GM12878 (cell line): ENCODE data around the gene MAL. TPM values are rescaled to one million over a fixed set of nuclear protein-coding genes. Genes with fewer than 3 reads are reported as not detected.

Source experiments
- ATAC-seq: fragments of 200-7000 bp; cut with Tn5 transposase; 3 replicates; pipeline ENCODE4 v1.9.1; 2020; ENCODE audit warnings: mild to moderate bottlenecking, moderate library complexity
- BruUV-seq: library from RNA; stranded (reverse); fragments of 400-500 nt; replicated peaks from 2 replicates; lab custom pipeline; 2021; lab: Mats Ljungman, UMichigan
- CTCF ChIA-PET: fragments of 300-600 bp; sonication (Branson Sonifier 250); formaldehyde crosslinking; extraction: SDS; loops from one replicate; lab custom pipeline; 2021; ENCODE audit warnings: inconsistent platforms; lab: Yijun Ruan, JAX
- POLR2A ChIA-PET: fragments of 350-600 bp; formaldehyde crosslinking; extraction: SDS; loops from one replicate; lab custom pipeline; 2021; ENCODE audit warnings: inconsistent platforms; lab: Charles Lee
- RAD21 ChIA-PET: fragments of 300-600 bp; sonication (Branson Sonifier 250); formaldehyde crosslinking; loops from one replicate; lab custom pipeline; 2023; ENCODE audit warnings: antibody characterized with exemption; ENCODE audit not compliant: unreplicated experiment; lab: Charles Lee
- SMC1A ChIA-PET: fragments of 300-600 bp; sonication (Branson Sonifier 250); formaldehyde crosslinking; loops from one replicate; lab custom pipeline; 2023; ENCODE audit not compliant: unreplicated experiment, uncharacterized antibody; lab: Charles Lee
- DNase-seq: peaks from one replicate; pipeline ENCODE4 v3.0.0-alpha.2; 2011; ENCODE audit warnings: low read depth, low spot score
- FAIRE-seq: peaks from 3 replicates; lab custom pipeline; 2011; peaks lifted over from hg19 to GRCh38; lab: Jason Lieb, UNC
- H2AFZ ChIP-seq: 2 replicates; pipeline ENCODE4 v1.6.0; 2011; ENCODE audit warnings: low read depth, low read length, control low read depth; ENCODE audit not compliant: control insufficient read depth
- H3K27ac ChIP-seq: 2 replicates; pipeline ENCODE4 v1.5.1; 2011; ENCODE audit warnings: control low read depth; ENCODE audit not compliant: control insufficient read depth, insufficient read depth
- H3K27me3 ChIP-seq, 2 experiments: replicated peaks in 1 of 2; 2 replicates each; pipeline versions ENCODE4 v1.6.0 to v1.6.1; 2011; ENCODE audit warnings: low read length in 1 of 2; ENCODE audit not compliant: control insufficient read depth in 2 of 2, insufficient read depth in 2 of 2
- H3K36me3 ChIP-seq, 2 experiments: 2 replicates each; pipeline ENCODE4 v1.5.1; 2011; ENCODE audit warnings: low read length in 1 of 2; ENCODE audit not compliant: control insufficient read depth in 2 of 2, insufficient read depth in 2 of 2
- H3K4me1 ChIP-seq: 2 replicates; pipeline ENCODE4 v1.6.1; 2011; ENCODE audit warnings: mild to moderate bottlenecking, low read length, moderate library complexity, mixed read lengths; ENCODE audit not compliant: control insufficient read depth, insufficient read depth
- H3K4me2 ChIP-seq: 2 replicates; pipeline ENCODE4 v1.6.0; 2011; ENCODE audit warnings: control low read depth; ENCODE audit not compliant: control insufficient read depth, insufficient read depth
- H3K4me3 ChIP-seq: fragments of 200-600 bp; sonication (generic); 2 replicates; pipeline ENCODE4 v1.5.1; 2016
- H3K79me2 ChIP-seq: 2 replicates; pipeline ENCODE4 v1.6.0; 2011; ENCODE audit warnings: low read length; ENCODE audit not compliant: control insufficient read depth, insufficient read depth
- H3K9ac ChIP-seq: 2 replicates; pipeline ENCODE4 v1.8.0; 2011; ENCODE audit warnings: low read length, control low read depth, mixed read lengths; ENCODE audit not compliant: control insufficient read depth, insufficient read depth
- H3K9me3 ChIP-seq: replicated peaks from 3 replicates; pipeline ENCODE4 v1.5.1; 2011; ENCODE audit warnings: mild to moderate bottlenecking, low read length; ENCODE audit not compliant: control insufficient read depth, insufficient read depth
- H4K20me1 ChIP-seq: 2 replicates; pipeline ENCODE4 v1.6.0; 2011; ENCODE audit not compliant: control insufficient read depth, insufficient read depth
- E2F8 ChIP-seq: fragments of 450-650 bp; IDR thresholded peaks from 2 replicates; pipeline ENCODE4 v1.6.1; 2018; ENCODE audit warnings: mild to moderate bottlenecking, low read depth, moderate library complexity; ENCODE audit not compliant: partially characterized antibody
- ESRRA ChIP-seq: IDR thresholded peaks from 2 replicates; pipeline ENCODE4 v1.6.1; 2012; ENCODE audit warnings: mild to moderate bottlenecking, low read length, improper control_type of control experiment
- HCFC1 ChIP-seq: fragments of 150-350 bp; IDR thresholded peaks from 2 replicates; pipeline ENCODE4 v1.6.1; 2014; ENCODE audit warnings: low read length
- KDM1A ChIP-seq: fragments of 200-600 bp; sonication (generic); IDR thresholded peaks from 2 replicates; pipeline ENCODE4 v1.6.1; 2016; ENCODE audit warnings: borderline replicate concordance
- MLLT1 ChIP-seq: fragments of 450-650 bp; IDR thresholded peaks from 2 replicates; pipeline ENCODE4 v1.6.1; 2016; ENCODE audit warnings: mild to moderate bottlenecking
- MYC ChIP-seq: IDR thresholded peaks from 2 replicates; pipeline ENCODE4 v1.6.1; 2011; ENCODE audit warnings: mild to moderate bottlenecking, low read length, moderate library complexity, inconsistent platforms; ENCODE audit not compliant: insufficient read depth, insufficient replicate concordance, insufficient read length, severe bottlenecking
- NBN ChIP-seq: fragments of 450-650 bp; IDR thresholded peaks from 2 replicates; pipeline ENCODE4 v1.6.1; 2016
- PAX5 ChIP-seq: IDR thresholded peaks from 2 replicates; pipeline ENCODE4 v1.6.1; 2011; ENCODE audit warnings: low read depth, low read length, borderline replicate concordance
- SMAD1 ChIP-seq: fragments of 450-650 bp; IDR thresholded peaks from 2 replicates; pipeline ENCODE4 v1.6.1; 2018; ENCODE audit warnings: mild to moderate bottlenecking, low read depth; ENCODE audit not compliant: partially characterized antibody
- SREBF1 ChIP-seq: IDR thresholded peaks from 2 replicates; pipeline ENCODE4 v1.6.1; 2012; ENCODE audit warnings: mild to moderate bottlenecking, low read length
- SUPT20H ChIP-seq: IDR thresholded peaks from 2 replicates; pipeline ENCODE4 v1.6.1; 2011; ENCODE audit warnings: low read depth, mild to moderate bottlenecking, low read length, moderate library complexity, borderline replicate concordance; ENCODE audit not compliant: control insufficient read depth
- SUZ12 ChIP-seq: fragments of 200-600 bp; sonication (generic); IDR thresholded peaks from one replicate; pipeline ENCODE4 v1.6.1; 2018; ENCODE audit warnings: antibody characterized with exemption, mild to moderate bottlenecking; ENCODE audit not compliant: unreplicated experiment
- ZBED1 ChIP-seq: IDR thresholded peaks from 2 replicates; pipeline ENCODE4 v1.6.1; 2016; ENCODE audit warnings: borderline replicate concordance
- ZBTB11 ChIP-seq: fragments of 450-650 bp; formaldehyde crosslinking; IDR thresholded peaks from 2 replicates; pipeline ENCODE4 v1.5.0; 2022; ENCODE audit warnings: mild to moderate bottlenecking, missing genetic modification characterization
- ZNF622 ChIP-seq: fragments of 450-650 bp; IDR thresholded peaks from 2 replicates; pipeline ENCODE4 v1.6.1; 2017; ENCODE audit warnings: mild to moderate bottlenecking, inconsistent platforms
- ZSCAN29 ChIP-seq: fragments of 450-650 bp; IDR thresholded peaks from 2 replicates; pipeline ENCODE4 v1.6.1; 2017; ENCODE audit warnings: mild to moderate bottlenecking, moderate library complexity
- WGBS: methylation state at CpG from one replicate; pipeline ENCODE4 v1.1.6; 2016; ENCODE audit warnings: low lambda C conversion rate; ENCODE audit not compliant: insufficient replicate concordance, insufficient coverage; ENCODE audit errors: missing lambda C conversion rate; 5-methylcytosine and 5-hydroxymethylcytosine counted together
- in situ Hi-C: fragments of 300-500 bp; cut with MboI; formaldehyde crosslinking; loops from 9 replicates; pipeline ENCODE4 v1.14.3; 2018; ENCODE audit warnings: mixed read lengths
- intact Hi-C: fragments of 100-400 bp; cut with micrococcal nuclease; formaldehyde crosslinking; loops from one replicate; pipeline ENCODE4 v1.14.2; 2022; ENCODE audit not compliant: unreplicated experiment
- polyA plus RNA-seq, 11 experiments: library from polyadenylated mRNA; depleted of rRNA in 4 of 11; unstranded in 6 of 11; stranded (reverse) in 5 of 11; fragments of >200 nt; fragmentation: Nextera tagmentation in 4 of 11; fragmentation: Illumina TruSeq in 1 of 11; extraction: Ambion mirVana in 4 of 11; extraction: Trizol in 1 of 11; gene quantifications; 1 replicate in 1 of 11; 2 replicates in 10 of 11; pipeline versions ENCODE4 v1.2.1 to v1.2.3, GENCODE V29; 2011 to 2016; ENCODE audit warnings: inconsistent platforms in 2 of 11, missing spikeins in 2 of 11, low read depth in 1 of 11
- total RNA-seq, 4 experiments: library from RNA; depleted of rRNA in 3 of 4; stranded (reverse); fragments of >200 nt in 3 of 4; fragmentation: Illumina TruSeq in 1 of 4; extraction: Trizol in 1 of 4; gene quantifications; 2 replicates each; pipeline versions ENCODE4 v1.2.1 to v1.2.3, GENCODE V29; 2013 to 2021

Gene MAL
- total and polyA plus RNA-seq, 10 of the 15 experiments (the other 5 are each of a cell fraction or from before 2014, with no cell fraction given): 1.3 to 4.5 (median 1.7) TPM

GRCh38 chr2:95048825-95049682, 23.5 kb downstream of the MAL start:
- Histone ChIP-seq H3K4me1 (peaks cover 40% of the 10 kb centered on the region), H3K9me3 (no peaks in the 10 kb centered on the region), H3K27me3 (no peaks in the 10 kb centered on the region), H3K9ac (no peak overlapping the region), H3K4me2 (no peak overlapping the region), H3K27ac (no peak overlapping the region), H4K20me1 (no peaks in the 10 kb centered on the region), H2AFZ (peak overlapping the region; percentile 17), H3K4me3 (no peak overlapping the region), H3K36me3 (no peaks in the 10 kb centered on the region), H3K79me2 (no peaks in the 10 kb centered on the region)
- ATAC-seq: no peak; the same call in 1 of the 3 replicates
- CTCF ChIA-PET: interaction anchor here (0.8 to 1.9 kb wide), 4 partner anchors 14 to 30 kb away, joined by 3 to 6 read pairs (median 5); no protein-coding TSS in a partner anchor
- 65% methylated on average over 12 of the region's 15 CpGs for WGBS
- SMC1A ChIA-PET: interaction anchor here (1.1 to 1.4 kb wide), 2 partner anchors 30 to 36 kb away, joined by 3 to 4 read pairs; no protein-coding TSS in a partner anchor
- in situ Hi-C loops: no loop called here
- RAD21 ChIA-PET: interaction anchor here (0.7 to 1.3 kb wide), 2 partner anchors 26 to 36 kb away, joined by 3 to 5 read pairs; no protein-coding TSS in a partner anchor
- intact Hi-C loops: no loop called here
- DNase-seq: no peak
- FAIRE-seq: no peak
- BruUV-seq: no TSS peak
- POLR2A ChIA-PET: interaction anchor here (1.1 kb wide), 1 partner anchor 9 kb away, joined by 3 read pairs; no protein-coding TSS in a partner anchor
- no peak for TF ChIP-seq SUZ12
- no peak for TF ChIP-seq ZSCAN29
- TF ChIP-seq SUPT20H: no peak
- no peak for TF ChIP-seq MLLT1
- TF ChIP-seq E2F8: no peak
- no peak for TF ChIP-seq KDM1A
- TF ChIP-seq SMAD1: no peak
- TF ChIP-seq ZBTB11 (CRISPR knock-in tag): no peak
- no peak for TF ChIP-seq ZBED1
- no peak for TF ChIP-seq ZNF622
- no peak for TF ChIP-seq MYC
- no peak for TF ChIP-seq ESRRA
- no peak for TF ChIP-seq HCFC1
- no peak for TF ChIP-seq PAX5
- TF ChIP-seq NBN: no peak
- TF ChIP-seq SREBF1: no peak
